ENCODE results near the gene ATR. TPM values are rescaled to one million over a fixed set of nuclear protein-coding genes. Genes with fewer than 3 reads are reported as not detected.
"Not testable (repeated sequence)": the region's sequence is repeated elsewhere in the genome, so short reads cannot be mapped to it uniquely, and the experiment has no call there.

The ATR gene
- total RNA-seq, 1 donor from 2014 or later = 22.4 TPM

GRCh38 chr3:142444343-142444742 lies 134.2 kb downstream of the ATR start:
- Histone ChIP-seq H3K27me3 (ENCODE audit: control insufficient read depth, insufficient read depth, low read length) (no peaks in the 10 kb centered on the region), H3K36me3 (ENCODE audit: control insufficient read depth, insufficient read depth, low read length) (no peaks in the 10 kb centered on the region), H3K4me3 (ENCODE audit: low read depth, low read length) (no peak overlapping the region)
- no peak for FAIRE-seq
- TF ChIP-seq CTCF (IDR thresholded peaks at IDR 0.05; ENCODE audit: insufficient read depth, low read length, severe bottlenecking) = no peak
- no peak for DNase-seq (ENCODE audit: low read depth)

- not testable (repeated sequence) for H3K36me3 ChIP-seq (ENCODE audit: control insufficient read depth, insufficient read depth, low read length); FAIRE-seq; H3K27me3 ChIP-seq (ENCODE audit: control insufficient read depth, insufficient read depth, low read length); H3K4me3 ChIP-seq (ENCODE audit: low read depth, low read length); DNase-seq (ENCODE audit: low read depth)
These were observed 135.5 kb downstream of the ATR start for GRCh38 chr3:142443060-142443459.

GRCh38 chr3:142439499-142440220 lies 138.9 kb downstream of the ATR start:
- H3K36me3 ChIP-seq (ENCODE audit: control insufficient read depth, insufficient read depth, low read length); FAIRE-seq; H3K27me3 ChIP-seq (ENCODE audit: control insufficient read depth, insufficient read depth, low read length); H3K4me3 ChIP-seq (ENCODE audit: low read depth, low read length): not testable (repeated sequence)
- DNase-seq (ENCODE audit: low read depth) = peak; percentile 29

- FAIRE-seq; H3K27me3 ChIP-seq (ENCODE audit: control insufficient read depth, insufficient read depth, low read length); DNase-seq (ENCODE audit: low read depth); H3K4me3 ChIP-seq (ENCODE audit: low read depth, low read length); H3K36me3 ChIP-seq (ENCODE audit: control insufficient read depth, insufficient read depth, low read length): not testable (repeated sequence)
These were observed 140.4 kb downstream of the ATR start for GRCh38 chr3:142438096-142438495.

- DNase-seq (ENCODE audit: low read depth) (no peak), FAIRE-seq (no peak)
- no peak overlapping the region for H3K4me3 ChIP-seq (ENCODE audit: low read depth, low read length)
- H3K27me3 ChIP-seq (ENCODE audit: control insufficient read depth, insufficient read depth, low read length) = no peaks in the 10 kb centered on the region
- TF ChIP-seq CTCF (IDR thresholded peaks at IDR 0.05; ENCODE audit: insufficient read depth, low read length, severe bottlenecking) = no peak
- H3K36me3 ChIP-seq (ENCODE audit: control insufficient read depth, insufficient read depth, low read length) = no peaks in the 10 kb centered on the region
These were observed 141.5 kb downstream of the ATR start for GRCh38 chr3:142436951-142437585.

GRCh38 chr3:142434503-142434902 lies 144.0 kb downstream of the ATR start:
- no peak for DNase-seq (ENCODE audit: low read depth)
- Histone ChIP-seq H3K4me3 (ENCODE audit: low read depth, low read length) (no peak overlapping the region), H3K36me3 (ENCODE audit: control insufficient read depth, insufficient read depth, low read length) (no peaks in the 10 kb centered on the region), H3K27me3 (ENCODE audit: control insufficient read depth, insufficient read depth, low read length) (no peaks in the 10 kb centered on the region)
- TF ChIP-seq CTCF (IDR thresholded peaks at IDR 0.05; ENCODE audit: insufficient read depth, low read length, severe bottlenecking) = no peak
- no peak for FAIRE-seq

- FAIRE-seq (no peak), DNase-seq (ENCODE audit: low read depth) (no peak)
- Histone ChIP-seq H3K4me3 (ENCODE audit: low read depth, low read length) (no peak overlapping the region), H3K27me3 (ENCODE audit: control insufficient read depth, insufficient read depth, low read length) (no peaks in the 10 kb centered on the region), H3K36me3 (ENCODE audit: control insufficient read depth, insufficient read depth, low read length) (no peaks in the 10 kb centered on the region)
- no peak for TF ChIP-seq CTCF (IDR thresholded peaks at IDR 0.05; ENCODE audit: insufficient read depth, low read length, severe bottlenecking)
These were observed 145.4 kb downstream of the ATR start for GRCh38 chr3:142433110-142433509.

Measured in bronchial epithelial cell (primary cell).